ENCODE results near the gene CBX3.

DNA sequence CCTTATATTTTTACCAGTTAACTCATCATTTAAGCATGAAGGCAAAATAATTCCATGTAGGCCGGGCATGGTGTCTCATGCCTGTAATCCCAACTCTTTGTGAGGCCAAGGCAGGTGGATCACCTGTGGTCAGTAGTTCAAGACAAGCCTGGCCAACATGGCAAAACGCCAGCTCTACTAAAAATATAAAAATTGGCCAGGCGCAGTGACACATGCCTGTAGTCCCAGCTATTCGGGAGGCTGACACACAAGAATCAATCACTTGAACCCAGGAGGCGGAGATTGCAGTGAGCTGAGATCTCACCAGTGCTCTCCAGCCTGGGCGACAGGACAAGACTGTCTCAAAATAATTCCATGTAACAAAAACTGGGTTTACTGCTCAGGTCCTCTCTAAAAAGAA, 19.3 kb upstream of the CBX3 start:
- TF ChIP-seq, protein P1, sequence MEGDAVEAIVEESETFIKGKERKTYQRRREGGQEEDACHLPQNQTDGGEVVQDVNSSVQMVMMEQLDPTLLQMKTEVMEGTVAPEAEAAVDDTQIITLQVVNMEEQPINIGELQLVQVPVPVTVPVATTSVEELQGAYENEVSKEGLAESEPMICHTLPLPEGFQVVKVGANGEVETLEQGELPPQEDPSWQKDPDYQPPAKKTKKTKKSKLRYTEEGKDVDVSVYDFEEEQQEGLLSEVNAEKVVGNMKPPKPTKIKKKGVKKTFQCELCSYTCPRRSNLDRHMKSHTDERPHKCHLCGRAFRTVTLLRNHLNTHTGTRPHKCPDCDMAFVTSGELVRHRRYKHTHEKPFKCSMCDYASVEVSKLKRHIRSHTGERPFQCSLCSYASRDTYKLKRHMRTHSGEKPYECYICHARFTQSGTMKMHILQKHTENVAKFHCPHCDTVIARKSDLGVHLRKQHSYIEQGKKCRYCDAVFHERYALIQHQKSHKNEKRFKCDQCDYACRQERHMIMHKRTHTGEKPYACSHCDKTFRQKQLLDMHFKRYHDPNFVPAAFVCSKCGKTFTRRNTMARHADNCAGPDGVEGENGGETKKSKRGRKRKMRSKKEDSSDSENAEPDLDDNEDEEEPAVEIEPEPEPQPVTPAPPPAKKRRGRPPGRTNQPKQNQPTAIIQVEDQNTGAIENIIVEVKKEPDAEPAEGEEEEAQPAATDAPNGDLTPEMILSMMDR (IDR thresholded peaks at IDR 0.05; ENCODE audit: insufficient read depth, low read length, poor library complexity, severe bottlenecking) = no peak
- TF ChIP-seq EZH2phosphoT487 (conservative IDR thresholded peaks at IDR 0.05; ENCODE audit: low read length) = no peak

All from SU-DHL-6 (cell line).